ENCODE measurements around the gene PSMD8. TPM values are rescaled to one million over a fixed set of nuclear protein-coding genes. Genes with fewer than 3 reads are reported as not detected.
A peak's percentile ranks its signal among the peaks of the same experiment; 100 is the strongest.
"Not testable (repeated sequence)": the region's sequence is repeated elsewhere in the genome, so short reads cannot be mapped to it uniquely, and the experiment has no call there.

The PSMD8 gene
- total and polyA plus RNA-seq, 8 donors, result 116 to 173 (median 128) TPM

DNA sequence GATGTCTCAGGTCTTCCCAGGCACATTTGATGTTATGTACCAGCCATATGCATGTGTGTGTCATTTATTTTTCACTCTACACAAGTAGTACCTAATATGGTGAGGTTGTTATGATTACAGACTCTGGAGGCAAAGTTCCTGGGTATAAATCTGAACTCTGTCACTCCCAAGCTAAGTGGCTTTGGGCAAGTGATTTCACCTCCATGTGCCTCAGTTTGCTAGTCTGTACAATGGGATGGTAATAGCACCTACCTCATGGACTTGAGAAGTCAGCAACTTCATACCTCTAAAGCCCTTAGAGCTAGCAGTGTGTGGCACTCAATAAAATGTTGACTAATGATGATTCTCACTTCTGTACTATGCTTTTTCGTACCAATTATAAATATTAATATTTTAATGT is 42.6 kb upstream of the PSMD8 start:
- H3K4me1 ChIP-seq, result peaks cover 0 to 5% of the 10 kb centered on the region in 2 donors
- H3K36me3 ChIP-seq, result peaks cover 0 to 23% of the 10 kb centered on the region in 2 donors
- H3K27ac ChIP-seq, result no peak overlapping the region
- DNase-seq (no peak), ATAC-seq (no peak)
- H3K4me3 ChIP-seq, result no peak overlapping the region
- H3K9me3 ChIP-seq, result no peaks in the 10 kb centered on the region
- H3K27me3 ChIP-seq, result no peaks in the 10 kb centered on the region
- intact Hi-C loops (cut with DNase I), result no loop called here
- TF ChIP-seq, protein P1, sequence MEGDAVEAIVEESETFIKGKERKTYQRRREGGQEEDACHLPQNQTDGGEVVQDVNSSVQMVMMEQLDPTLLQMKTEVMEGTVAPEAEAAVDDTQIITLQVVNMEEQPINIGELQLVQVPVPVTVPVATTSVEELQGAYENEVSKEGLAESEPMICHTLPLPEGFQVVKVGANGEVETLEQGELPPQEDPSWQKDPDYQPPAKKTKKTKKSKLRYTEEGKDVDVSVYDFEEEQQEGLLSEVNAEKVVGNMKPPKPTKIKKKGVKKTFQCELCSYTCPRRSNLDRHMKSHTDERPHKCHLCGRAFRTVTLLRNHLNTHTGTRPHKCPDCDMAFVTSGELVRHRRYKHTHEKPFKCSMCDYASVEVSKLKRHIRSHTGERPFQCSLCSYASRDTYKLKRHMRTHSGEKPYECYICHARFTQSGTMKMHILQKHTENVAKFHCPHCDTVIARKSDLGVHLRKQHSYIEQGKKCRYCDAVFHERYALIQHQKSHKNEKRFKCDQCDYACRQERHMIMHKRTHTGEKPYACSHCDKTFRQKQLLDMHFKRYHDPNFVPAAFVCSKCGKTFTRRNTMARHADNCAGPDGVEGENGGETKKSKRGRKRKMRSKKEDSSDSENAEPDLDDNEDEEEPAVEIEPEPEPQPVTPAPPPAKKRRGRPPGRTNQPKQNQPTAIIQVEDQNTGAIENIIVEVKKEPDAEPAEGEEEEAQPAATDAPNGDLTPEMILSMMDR (IDR thresholded peaks at IDR 0.05), result no peak

DNA sequence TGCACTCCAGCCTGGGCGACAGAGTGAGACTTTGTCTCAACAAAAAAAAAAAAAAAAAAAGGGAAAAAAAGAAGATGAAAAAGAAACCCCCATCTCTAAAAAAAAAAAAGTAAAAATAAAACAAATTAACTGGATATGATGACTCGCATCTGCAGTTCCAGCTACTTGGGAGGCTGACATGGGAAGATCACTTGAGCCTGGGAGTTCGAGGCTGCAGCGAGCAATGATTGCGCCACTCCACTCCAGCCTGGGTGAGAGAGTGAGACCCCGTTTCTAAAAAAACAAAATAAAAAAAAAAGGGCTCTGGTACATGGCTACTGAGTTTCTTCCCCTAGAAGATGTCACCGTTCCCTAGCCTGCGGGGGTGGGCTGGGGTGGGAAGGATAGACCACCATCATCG is 41.1 kb upstream of the PSMD8 start:
- TF ChIP-seq, protein P1 (IDR thresholded peaks at IDR 0.05), result no peak
- H3K27ac ChIP-seq, result no peak overlapping the region
- H3K27me3 ChIP-seq, result no peaks in the 10 kb centered on the region
- peaks cover 3 to 17% of the 10 kb centered on the region in 2 donors for H3K4me1 ChIP-seq
- DNase-seq (peak in 1 of 4 donors; percentile 5), ATAC-seq (no peak)
- H3K36me3 ChIP-seq, result peaks cover 0 to 8% of the 10 kb centered on the region in 2 donors
- intact Hi-C loops (cut with DNase I), result no loop called here
- no peak overlapping the region for H3K4me3 ChIP-seq
- H3K9me3 ChIP-seq, result no peaks in the 10 kb centered on the region

DNA sequence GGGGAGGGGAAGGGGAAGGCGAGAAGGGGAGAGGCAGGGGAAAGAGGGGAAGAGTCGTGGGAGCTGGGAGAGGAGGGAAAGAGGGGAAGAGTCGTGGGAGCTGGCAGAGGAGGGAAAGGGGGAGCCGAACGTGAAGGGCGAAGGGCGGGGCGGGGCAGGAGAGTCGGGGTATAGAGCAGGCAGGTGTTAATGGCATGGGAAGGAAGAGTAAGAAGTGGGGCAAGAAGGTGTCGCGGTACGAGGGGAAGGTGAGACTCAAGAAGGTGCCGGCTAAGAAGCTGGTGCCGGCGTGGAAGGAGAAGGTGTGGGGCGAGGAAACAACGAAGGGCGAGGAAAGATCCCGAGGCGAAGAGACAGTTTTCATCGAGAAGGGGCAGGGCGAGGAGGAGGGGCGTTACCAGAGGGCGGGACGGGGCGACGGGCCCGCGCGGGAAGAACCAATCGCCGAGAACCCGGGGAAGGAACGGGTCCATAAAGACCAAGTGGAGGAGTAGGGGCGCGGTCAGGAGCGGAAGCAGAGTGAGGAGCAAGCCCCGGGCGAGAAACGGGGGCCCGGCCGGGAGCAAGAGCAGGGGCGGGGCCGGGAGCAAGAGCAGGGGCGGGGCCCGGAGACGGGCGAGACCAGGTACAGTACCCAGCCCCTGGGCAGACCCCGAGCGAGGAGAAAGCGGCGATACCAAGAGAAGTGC is 38.3 kb upstream of the PSMD8 start:
- H3K27me3 ChIP-seq, result no peaks in the 10 kb centered on the region
- peak overlapping the region; percentile 52 to 66 for H3K4me3 ChIP-seq
- H3K27ac ChIP-seq, result peak overlapping the region; percentile 92 to 94
- ATAC-seq, result peak; percentile 88
- peak; percentile 89 to 99 (median 96) for DNase-seq
- H3K4me1 ChIP-seq, result peaks cover 3 to 17% of the 10 kb centered on the region in 2 donors
- intact Hi-C loops (cut with DNase I), result loop anchor here in 1 of 2 donors (2.0 kb wide), 1 partner anchor 95 kb away; no protein-coding TSS in a partner anchor
- TF ChIP-seq, protein P1 (IDR thresholded peaks at IDR 0.05), result no peak
- H3K36me3 ChIP-seq, result no peaks in the 10 kb centered on the region
- H3K9me3 ChIP-seq, result no peaks in the 10 kb centered on the region

DNA sequence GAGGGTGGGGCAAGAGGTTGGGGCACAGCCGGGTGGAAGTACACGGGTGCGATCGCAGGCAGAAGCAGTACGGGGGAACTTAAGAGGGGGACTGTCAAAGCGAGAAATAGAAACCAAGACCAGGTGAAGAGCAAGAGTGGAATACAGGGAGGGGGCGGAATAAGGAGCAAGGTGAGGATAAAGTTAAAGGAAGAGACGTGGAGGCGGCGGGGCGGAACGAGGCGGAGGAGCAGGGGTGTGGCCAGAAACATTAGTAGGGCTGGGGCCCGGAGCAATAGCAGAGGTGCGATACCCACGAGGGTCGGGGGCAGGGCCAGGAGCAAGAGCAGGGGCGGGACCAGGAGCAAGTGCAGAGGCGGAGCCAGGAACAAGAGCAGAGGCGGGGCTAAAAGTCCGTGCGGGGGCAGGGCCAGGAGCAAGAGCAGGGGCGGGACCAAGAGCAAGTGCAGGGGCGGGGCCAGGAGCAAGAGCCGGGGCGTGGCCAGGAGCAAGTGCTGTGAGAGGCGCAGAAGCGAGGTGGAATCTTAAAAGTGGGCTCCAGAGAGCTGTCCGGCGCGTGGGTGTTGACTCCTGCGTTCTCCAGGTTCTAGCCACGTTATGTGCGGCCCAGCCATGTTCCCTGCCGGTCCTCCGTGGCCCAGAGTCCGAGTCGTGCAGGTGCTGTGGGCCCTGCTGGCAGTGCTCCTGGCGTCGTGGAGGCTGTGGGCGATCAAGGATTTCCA is 37.6 kb upstream of the PSMD8 start:
- H3K27ac ChIP-seq, result peak overlapping the region; percentile 92 to 94
- H3K27me3 ChIP-seq, result no peaks in the 10 kb centered on the region
- no peaks in the 10 kb centered on the region for H3K36me3 ChIP-seq
- intact Hi-C loops (cut with DNase I), result no loop called here
- peaks cover 3 to 17% of the 10 kb centered on the region in 2 donors for H3K4me1 ChIP-seq
- peak; percentile 85 for ATAC-seq
- TF ChIP-seq, protein P1 (IDR thresholded peaks at IDR 0.05), result no peak
- no peaks in the 10 kb centered on the region for H3K9me3 ChIP-seq
- peak overlapping the region; percentile 52 to 66 for H3K4me3 ChIP-seq
- DNase-seq, result peak; percentile 77 to 99 (median 96)

DNA sequence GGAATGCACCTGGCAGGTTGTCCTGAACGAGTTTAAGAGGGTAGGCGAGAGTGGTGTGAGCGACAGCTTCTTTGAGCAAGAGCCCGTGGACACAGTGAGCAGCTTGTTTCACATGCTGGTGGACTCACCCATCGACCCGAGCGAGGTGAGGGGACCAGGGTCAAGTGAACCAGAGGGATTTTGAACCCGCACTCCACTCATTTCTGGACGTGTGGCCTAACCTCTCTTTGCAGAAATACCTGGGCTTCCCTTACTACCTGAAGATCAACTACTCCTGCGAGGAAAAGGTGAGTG is 37.1 kb upstream of the PSMD8 start:
- TF ChIP-seq, protein P1 (IDR thresholded peaks at IDR 0.05), result no peak

DNA sequence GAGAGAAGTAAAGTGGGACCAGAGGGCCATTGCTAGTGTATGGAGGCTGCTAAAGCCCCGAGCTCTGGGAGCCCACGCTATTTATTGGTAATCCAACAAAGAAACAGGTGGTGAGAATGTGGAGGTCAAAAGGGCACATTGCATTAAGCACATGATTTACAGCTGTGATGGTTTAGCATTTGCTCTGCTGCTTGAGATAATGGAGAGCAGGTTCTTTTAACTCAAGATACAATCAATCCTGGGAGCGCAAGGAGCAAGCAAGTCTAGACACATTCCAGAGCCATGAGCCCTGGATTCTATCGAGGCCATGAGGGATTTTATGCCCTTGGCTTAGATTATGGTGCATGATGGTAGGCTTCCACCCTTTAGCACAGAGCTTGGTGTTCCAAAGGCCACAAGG is 35.4 kb upstream of the PSMD8 start:
- H3K27ac ChIP-seq; H3K36me3 ChIP-seq; H3K4me3 ChIP-seq; H3K27me3 ChIP-seq; DNase-seq; ATAC-seq; H3K9me3 ChIP-seq; intact Hi-C loops (cut with DNase I): not testable (repeated sequence)
- H3K4me1 ChIP-seq, result peaks cover 3 to 17% of the 10 kb centered on the region in 2 donors

More for the DNA sequence above, 37.1 kb upstream of the PSMD8 start:
- intact Hi-C loops (cut with DNase I), result no loop called here
- ATAC-seq (peak; percentile 4), DNase-seq (no peak)
- peak overlapping the region; percentile 52 to 66 for H3K4me3 ChIP-seq
- H3K36me3 ChIP-seq, result no peaks in the 10 kb centered on the region
- H3K9me3 ChIP-seq, result no peaks in the 10 kb centered on the region
- peak overlapping the region; percentile 92 to 94 for H3K27ac ChIP-seq
- H3K4me1 ChIP-seq, result peaks cover 3 to 17% of the 10 kb centered on the region in 2 donors
- no peaks in the 10 kb centered on the region for H3K27me3 ChIP-seq
